DND-41 (cell line): ENCODE data around the gene CAMK2A.

ENCODE experiments used
- EZH2 ChIP-seq: IDR thresholded peaks from 3 replicates; pipeline ENCODE4 v1.6.1; 2012; ENCODE audit warnings: borderline replicate concordance, low read depth, mild to moderate bottlenecking, moderate library complexity, low read length, inconsistent platforms; ENCODE audit not compliant: severe bottlenecking
- TF ChIP-seq, protein P1 (sequence below): IDR thresholded peaks from 2 replicates; pipeline ENCODE4 v1.5.1; 2012; ENCODE audit warnings: borderline replicate concordance, low read length, moderate library complexity, mild to moderate bottlenecking; ENCODE audit not compliant: poor library complexity, severe bottlenecking; ENCODE audit errors: extremely low read depth

GRCh38 chr5:150281987-150282386, 7.6 kb downstream of the CAMK2A start:
- TF ChIP-seq, protein P1, sequence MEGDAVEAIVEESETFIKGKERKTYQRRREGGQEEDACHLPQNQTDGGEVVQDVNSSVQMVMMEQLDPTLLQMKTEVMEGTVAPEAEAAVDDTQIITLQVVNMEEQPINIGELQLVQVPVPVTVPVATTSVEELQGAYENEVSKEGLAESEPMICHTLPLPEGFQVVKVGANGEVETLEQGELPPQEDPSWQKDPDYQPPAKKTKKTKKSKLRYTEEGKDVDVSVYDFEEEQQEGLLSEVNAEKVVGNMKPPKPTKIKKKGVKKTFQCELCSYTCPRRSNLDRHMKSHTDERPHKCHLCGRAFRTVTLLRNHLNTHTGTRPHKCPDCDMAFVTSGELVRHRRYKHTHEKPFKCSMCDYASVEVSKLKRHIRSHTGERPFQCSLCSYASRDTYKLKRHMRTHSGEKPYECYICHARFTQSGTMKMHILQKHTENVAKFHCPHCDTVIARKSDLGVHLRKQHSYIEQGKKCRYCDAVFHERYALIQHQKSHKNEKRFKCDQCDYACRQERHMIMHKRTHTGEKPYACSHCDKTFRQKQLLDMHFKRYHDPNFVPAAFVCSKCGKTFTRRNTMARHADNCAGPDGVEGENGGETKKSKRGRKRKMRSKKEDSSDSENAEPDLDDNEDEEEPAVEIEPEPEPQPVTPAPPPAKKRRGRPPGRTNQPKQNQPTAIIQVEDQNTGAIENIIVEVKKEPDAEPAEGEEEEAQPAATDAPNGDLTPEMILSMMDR = no peak
- TF ChIP-seq EZH2 = no peak
